HG02870 (cell line): ENCODE measurements around the gene IGF2R.
"Not testable (repeated sequence)": the region's sequence is repeated elsewhere in the genome, so short reads cannot be mapped to it uniquely, and the experiment has no call there.

Experiments used
- ATAC-seq: cut with Tn5 transposase; IDR thresholded peaks from one replicate; pipeline ENCODE4 v1.9.1; 2021; ENCODE audit warnings: mild to moderate bottlenecking, moderate library complexity; ENCODE audit not compliant: unreplicated experiment

IGF2R gene

DNA sequence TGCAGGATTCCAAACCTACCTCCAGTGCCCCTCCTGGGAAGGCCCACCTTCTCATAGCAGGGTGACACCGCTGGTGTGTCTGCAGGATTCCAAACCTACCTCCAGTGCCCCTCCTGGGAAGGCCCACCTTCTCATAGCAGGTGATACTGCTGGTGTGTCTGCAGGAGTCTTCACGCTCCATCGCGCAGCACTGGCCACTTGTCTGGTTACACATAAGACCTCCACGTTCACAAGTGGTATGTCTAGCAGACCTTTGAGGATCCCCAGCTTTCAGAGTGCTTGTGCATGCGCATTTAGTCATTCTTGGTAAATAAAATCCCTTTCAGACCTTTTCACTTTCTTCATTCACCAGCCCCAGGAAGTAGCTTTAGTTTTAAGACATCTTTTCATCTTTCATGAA, 123.3 kb downstream of the IGF2R start:
- ATAC-seq: not testable (repeated sequence)

DNA sequence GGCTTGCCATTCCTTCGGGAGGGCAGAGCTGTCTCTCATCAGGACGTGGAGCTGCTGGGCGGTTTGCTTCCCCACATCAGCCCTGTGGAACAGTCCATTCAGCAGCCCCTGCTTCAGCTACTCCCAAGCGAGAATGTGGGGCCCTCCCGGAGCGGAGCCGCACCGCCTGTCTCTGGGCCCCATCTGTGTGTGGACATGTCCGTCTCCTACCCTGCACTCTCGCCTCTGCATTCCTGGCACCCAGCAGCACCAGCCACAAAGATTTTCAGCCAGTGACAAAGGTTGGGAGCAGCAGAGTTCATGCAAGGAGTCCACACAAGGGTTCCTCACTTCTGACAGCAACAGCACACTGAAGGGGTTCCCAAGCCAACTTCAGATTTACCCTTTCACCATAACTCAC, 123.7 kb downstream of the IGF2R start:
- no peak for ATAC-seq

DNA sequence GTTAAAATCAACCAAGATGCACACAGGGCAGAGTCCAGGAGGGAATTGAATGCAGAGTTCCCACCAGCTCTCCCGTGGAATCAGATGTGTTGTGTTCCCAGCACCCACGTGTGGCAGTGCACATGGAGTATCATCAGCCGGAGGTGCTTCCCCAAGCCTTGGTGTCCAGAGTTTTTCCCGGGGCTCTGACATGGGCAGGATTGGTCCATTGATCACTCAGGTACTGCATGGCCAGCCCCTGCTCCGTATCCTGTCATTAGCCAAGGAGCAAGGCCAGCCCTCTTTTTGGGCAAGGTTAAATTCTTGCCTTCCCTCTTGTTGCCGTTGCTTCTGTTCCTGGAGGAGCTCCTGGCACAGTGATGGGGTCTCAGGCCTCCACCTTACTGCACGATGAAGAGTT, 124.2 kb downstream of the IGF2R start:
- no peak for ATAC-seq

DNA sequence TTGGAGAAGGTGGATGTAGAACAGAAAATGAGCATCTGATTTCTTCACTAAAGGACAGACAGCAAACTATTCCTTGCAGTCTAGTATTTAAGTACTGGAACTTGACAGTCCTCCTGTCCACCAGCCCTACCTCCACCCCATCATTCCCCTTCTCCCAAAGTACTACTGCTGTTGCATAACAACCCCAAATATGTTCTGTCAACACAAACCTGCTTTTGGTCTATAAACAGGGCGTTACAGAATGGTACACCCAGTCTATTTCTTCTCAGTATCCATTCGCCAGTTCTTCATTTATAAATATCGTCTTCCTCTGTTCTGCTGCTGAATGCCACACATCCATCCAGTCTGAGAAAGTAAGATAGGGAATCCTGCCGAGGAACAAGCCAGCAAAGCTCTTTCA, 125.1 kb downstream of the IGF2R start:
- no peak for ATAC-seq

DNA sequence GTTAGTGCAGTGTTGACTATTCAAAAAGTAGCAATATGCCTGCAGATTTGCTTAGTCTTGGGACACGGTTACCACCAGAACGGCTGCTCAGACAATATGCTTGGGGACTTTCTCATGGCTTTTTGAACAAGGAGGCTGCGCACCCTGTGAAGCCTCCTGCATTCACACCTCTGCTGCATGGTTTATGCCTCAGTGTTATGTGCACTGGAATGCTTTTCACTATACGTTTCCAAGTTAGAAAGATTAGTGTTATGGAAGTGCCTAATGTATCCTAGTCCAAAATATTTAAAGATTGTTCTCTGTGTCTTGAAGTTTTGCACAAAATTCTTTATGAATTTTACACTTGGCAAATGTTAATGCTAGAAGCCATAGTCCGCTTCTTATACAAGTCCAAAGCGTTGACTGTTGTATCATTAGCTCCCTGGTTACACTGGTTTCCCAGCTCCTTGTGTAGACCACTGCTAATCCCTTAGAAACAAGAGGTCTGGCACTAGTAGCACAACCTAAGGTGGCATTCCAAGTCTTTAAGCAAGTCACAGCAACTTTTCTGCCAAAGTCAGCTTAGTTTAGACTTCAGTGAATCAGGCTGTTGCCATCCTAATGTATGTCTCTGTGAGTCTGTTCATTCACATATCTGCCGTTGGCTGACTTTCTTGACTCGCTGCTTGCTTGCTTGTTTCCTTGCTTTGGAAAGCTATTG, 126.4 kb downstream of the IGF2R start:
- no peak for ATAC-seq

DNA sequence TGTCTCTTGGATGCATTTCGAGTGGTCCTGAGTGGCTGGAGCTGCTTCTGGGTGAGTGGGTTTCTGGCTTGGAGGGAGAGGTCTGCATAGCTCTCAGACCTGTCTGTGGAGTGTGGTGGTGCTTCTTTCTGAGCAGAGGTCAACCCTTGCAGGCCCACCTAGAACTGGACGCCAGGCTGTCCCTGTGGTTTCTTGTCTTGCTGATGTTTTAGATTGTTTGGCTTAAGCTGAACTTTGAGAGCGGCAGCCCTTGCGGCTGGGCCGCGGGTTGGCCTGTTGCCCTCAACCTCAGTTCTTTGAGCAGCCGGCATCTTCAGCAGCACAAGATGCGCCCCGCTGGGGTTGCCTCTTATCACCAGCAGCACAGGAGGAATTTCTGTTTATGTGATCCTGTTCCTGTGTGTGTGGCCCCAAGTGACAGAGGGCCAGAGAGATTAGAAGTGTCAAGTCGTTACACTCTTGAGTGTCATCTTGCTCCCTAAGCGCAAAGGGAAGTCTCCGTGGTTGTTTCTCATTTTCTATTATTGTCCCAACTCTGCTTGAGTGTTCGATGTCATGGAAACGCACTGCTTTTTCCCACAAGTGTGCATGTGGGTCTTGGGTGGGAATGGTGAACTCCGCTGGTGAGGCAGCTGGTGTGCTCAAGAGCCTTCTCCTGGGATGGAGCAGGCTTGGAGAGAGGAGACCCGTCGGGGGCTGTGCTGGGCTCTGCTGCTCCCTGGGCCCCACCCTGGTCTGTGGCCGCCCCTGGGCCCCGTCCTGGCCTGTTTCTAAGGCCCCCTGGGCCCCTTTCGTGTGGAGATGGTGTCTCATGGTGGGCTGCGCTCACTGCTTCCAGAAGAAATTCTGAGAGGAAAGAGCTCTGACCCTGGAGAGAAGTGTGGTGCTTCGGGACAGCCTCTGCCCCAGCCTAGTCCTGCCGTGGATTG, 132.7 kb downstream of the IGF2R start:
- no peak for ATAC-seq

DNA sequence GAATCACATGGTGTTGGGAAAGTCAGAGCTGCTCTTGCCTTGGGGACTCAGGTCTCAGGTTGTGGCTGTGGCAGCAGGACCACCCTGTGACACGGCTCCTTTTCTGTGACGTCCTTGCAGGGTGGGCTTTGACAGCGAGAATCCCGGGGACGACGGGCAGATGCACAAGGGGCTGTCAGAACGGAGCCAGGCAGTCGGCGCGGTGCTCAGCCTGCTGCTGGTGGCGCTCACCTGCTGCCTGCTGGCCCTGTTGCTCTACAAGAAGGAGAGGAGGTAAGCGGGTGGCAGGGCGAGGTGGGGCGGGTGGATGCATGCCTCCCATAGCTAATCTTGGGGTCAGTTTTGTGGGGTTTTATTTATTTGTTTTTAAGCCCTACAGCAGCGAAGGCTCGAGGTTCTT, 133.5 kb downstream of the IGF2R start:
- no peak for ATAC-seq

DNA sequence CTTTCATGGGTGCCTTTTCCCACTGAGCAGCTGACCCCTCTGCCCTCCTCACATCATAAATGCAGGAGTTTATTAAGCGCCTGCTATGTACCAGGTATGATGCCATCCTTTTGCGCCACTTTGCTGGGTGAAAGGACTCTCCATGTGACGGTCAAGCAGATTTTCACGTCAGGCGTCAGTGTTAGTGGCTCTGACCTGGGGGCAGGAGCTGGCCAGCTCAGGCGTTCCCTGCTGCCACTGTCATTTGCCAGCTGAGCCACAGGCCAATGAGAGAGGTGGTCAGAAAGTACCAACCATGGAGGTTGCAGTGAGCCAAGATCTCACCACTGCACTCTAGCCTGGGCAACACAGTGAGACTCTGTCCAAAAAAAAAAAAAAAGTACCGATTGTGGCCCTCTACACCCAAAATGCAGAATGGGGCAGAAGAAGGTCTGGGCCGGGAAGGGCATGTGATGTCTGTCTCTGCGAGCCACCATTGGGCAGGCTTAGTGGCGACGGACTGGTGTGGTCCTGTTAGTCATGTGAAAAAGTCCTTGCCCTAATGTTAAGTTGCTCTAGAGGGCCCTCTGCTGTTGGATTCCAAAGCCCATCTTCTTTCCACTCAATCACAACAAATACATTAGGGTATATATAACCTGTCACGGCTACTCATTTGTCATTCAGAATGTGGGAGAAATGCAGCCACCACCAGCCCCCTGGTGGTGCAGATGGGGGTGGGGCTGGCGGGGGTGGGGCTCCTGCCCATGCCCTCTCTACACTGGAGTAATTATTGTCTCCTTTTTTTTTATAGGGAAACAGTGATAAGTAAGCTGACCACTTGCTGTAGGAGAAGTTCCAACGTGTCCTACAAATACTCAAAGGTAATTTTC, 134.3 kb downstream of the IGF2R start:
- ATAC-seq: no peak

DNA sequence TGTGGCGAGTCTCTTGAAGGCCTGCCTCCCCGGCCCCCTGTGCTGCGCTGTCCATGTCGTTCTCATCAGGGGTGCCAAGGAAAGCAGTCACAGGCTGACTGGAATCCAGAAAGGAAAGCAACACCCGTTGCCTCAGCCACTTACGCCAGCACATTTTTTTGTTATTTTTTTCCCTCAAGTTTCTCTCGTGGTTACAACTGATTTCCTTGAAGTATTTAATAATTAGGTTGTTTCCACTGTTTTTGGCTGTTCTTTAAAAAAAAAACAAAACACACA, 134.9 kb downstream of the IGF2R start:
- ATAC-seq: no peak

DNA sequence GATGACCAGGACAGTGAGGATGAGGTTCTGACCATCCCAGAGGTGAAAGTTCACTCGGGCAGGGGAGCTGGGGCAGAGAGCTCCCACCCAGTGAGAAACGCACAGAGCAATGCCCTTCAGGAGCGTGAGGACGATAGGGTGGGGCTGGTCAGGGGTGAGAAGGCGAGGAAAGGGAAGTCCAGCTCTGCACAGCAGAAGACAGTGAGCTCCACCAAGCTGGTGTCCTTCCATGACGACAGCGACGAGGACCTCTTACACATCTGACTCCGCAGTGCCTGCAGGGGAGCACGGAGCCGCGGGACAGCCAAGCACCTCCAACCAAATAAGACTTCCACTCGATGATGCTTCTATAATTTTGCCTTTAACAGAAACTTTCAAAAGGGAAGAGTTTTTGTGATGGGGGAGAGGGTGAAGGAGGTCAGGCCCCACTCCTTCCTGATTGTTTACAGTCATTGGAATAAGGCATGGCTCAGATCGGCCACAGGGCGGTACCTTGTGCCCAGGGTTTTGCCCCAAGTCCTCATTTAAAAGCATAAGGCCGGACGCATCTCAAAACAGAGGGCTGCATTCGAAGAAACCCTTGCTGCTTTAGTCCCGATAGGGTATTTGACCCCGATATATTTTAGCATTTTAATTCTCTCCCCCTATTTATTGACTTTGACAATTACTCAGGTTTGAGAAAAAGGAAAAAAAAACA, 136.1 kb downstream of the IGF2R start:
- no peak for ATAC-seq

DNA sequence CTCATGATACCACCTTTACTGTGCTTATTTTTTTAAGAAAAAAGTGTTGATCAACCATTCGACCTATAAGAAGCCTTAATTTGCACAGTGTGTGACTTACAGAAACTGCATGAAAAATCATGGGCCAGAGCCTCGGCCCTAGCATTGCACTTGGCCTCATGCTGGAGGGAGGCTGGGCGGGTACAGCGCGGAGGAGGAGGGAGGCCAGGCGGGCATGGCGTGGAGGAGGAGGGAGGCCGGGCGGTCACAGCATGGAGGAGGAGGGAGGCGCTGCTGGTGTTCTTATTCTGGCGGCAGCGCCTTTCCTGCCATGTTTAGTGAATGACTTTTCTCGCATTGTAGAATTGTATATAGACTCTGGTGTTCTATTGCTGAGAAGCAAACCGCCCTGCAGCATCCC, 137.1 kb downstream of the IGF2R start:
- ATAC-seq: no peak

DNA sequence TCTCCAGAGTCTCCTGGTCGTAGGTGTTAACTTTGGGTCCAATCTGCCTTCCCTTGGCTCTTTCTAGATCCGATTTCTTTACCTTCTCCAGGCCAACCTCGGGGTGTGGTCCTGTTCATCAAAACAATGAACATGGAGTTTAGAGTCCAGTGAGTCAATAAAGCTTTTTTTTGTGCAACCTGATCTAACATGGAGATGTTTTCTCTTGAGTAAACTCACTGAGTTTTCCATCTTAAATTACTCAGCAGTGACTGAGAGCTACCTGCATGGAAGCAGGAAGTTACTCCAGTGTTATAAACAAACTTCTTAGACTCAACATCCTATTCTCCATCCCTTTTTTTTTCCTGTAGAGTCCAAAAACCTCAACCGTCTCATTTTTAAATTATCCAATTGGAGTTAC, 137.8 kb downstream of the IGF2R start:
- no peak for ATAC-seq

DNA sequence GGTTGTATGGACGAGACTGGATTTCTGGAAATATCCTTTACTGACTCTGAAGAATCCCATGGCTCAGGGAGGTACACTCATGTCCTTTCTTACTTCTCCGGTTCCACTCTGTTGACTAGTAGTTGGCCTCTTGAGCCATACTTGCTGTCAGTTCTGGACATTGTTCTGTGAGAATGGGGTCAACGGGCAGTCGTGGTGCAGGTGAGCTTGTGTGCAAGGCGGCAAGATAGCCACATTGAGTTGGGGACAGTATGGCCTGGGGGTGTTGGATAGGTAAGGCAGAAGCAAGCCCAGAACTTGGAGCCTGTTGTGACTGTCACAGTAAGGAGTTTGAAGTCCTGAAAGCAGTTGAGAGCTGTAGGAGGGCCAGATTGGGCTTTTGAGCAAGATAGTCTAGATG, 139.2 kb downstream of the IGF2R start:
- ATAC-seq: no peak

DNA sequence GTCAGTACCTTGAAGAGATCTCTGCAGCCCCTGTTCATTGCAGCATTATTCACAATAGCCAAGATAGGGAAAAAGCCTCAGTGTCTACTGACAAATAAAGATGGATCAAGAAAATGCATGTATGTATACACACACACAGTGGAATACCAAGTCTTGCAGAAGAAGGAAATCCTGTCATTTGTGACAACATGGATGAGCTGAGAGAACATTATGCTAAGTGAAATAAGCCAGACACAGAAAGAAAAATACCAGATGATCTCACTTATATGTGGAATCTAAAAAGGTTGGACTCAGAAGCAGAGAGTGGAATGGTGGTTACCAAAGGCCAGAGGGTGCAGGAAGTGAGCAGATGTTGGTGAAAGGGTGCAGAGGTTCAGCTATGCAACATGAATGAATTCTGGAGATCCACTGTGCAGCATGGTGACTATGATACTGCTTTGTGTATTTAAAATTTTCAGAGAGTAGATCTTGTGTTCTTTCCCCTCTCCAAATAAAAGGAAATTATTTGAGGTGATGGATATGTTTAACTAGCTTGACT, 141.8 kb downstream of the IGF2R start:
- ATAC-seq: no peak

DNA sequence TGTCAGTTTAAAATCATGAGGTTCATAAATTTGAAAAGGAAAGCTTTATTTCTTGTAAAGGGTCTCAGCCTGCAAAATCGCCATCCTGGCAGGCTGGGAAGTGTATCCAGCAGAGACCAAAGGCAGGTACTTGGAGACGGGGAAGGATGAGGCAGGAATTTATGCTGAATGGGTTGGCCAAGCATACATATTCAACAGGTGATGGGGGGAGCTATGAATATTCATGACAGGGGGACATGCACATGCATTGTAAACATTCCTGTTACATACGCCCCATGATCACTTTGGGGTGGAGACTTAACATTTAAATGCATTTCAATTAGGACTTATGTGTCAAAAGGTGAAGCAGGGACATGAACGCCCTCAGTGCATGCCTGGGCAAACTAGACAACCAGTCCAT, 142.9 kb downstream of the IGF2R start:
- ATAC-seq: no peak

DNA sequence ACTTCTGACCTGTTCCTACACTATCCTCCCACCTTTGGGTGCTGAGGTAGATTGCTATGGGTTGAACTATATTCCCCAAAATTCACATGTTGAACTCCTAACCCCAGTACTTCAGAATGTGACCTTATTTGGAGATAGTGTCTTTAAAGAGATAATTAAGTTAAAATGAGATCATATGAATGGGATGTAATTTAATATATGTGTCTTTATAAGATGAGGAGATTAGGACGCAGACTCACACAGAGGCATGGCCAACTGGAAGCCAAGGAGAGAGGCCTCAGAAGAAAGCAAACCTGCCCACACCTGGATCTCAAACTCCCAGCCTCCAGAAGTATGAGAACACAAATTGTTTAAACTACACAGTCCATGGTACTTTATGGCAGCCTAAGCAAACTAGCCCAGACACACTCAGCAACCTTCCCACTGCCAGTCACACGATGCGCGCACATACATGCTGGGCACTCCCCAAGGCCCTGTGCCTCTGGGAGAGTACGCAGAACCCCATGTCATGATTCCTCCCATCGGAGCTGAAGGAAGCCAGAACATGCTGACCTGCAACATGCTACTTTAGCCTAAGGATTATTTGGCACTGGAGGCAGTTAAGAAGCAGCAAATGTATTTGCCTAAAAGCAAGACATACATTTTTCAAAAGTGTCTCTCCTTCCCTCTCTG, 143.9 kb downstream of the IGF2R start:
- no peak for ATAC-seq

DNA sequence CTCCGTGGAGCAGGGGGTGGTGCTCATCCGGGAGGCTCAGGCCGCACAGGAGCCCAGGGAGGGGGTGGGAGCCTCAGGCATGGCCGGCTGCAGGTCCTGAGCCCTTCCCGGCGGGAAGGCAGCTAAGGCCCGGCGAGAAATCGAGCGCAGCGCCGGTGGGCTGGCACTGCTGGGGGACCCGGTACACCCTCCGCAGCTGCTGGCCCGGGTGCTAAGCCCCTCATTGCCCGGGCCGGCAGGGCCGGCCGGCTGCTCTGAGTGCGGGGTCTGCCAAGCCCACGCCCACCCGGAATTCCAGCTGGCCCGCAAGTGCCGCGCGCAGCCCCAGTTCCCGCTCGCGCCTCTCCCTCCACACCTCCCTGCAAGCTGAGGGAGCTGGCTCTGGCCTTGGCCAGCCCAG, 145.7 kb downstream of the IGF2R start:
- ATAC-seq: not testable (repeated sequence)

DNA sequence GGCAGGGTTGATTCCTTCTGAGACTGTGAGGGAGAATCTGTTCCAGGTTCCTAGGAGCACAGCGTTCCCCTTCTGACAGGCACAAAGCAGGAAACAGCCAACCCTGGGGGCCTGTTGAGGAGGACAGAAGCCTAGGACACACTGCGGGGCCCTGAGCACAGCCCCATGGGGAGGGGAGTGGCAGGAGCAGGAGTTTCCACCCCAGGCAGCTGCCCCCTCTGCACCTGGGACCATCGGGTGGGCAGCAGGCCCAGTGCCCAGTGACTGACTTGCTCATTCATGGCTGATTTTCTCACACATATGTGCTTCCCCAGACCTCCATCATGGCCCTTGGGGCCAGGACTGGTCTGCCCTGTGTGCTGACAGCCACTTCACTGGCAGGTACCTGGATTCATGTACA, 146.5 kb downstream of the IGF2R start:
- no peak for ATAC-seq

DNA sequence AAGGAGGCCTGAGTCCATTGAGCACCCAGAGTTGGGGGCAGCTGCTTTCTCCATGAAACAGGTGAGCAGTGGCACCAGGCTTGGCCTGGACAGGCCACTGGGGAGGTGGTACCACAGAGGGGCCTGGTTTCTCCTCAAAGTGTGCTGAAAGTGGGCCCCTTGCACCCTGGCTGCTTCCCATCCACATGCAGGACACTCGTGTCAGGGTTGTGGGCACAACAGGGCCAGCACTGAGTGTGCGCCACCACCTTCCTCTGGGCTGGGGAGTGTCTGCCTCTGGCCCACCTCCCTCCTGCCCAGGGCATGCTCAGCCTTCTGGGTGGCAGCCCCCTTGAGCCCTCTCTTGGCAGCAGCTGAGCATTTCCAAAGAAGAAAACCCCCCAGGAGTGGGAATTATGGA, 147.5 kb downstream of the IGF2R start:
- no peak for ATAC-seq

DNA sequence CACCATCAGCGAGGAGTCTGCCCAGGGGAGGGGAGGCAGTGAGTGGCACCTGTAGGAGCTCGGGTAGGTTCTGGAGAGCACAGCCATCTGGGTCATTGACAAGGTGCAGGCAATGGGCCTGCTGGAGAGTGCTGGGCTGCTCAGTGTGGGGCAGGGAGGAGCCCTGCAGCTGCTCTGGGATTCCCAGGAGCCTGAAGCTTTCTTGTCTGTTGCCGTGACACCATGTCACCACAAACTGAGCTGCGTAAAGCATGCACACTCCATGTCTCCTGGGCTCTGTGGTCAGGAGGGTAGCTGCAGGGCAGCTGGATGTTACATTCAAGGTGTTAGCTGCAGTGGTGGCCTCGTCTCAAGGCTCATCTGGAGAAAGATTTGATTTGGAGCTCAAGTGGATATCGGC, 148.3 kb downstream of the IGF2R start:
- ATAC-seq: no peak
